KMS-11 (cell line): ENCODE measurements around the gene ATP2C1.

Experiments
- H2AFZ ChIP-seq: fragments of 200-600 bp; sonication (generic); 2 replicates; pipeline ENCODE4 v1.6.1; 2016; ENCODE audit warnings: antibody characterized with exemption, mixed run types, low read depth
- H3K27ac ChIP-seq: fragments of 200-600 bp; sonication (generic); 2 replicates; pipeline ENCODE4 v1.6.1; 2016; ENCODE audit warnings: mild to moderate bottlenecking, mixed run types
- H3K27me3 ChIP-seq: fragments of 200-600 bp; sonication (generic); 2 replicates; pipeline ENCODE4 v1.6.1; 2017; ENCODE audit warnings: mild to moderate bottlenecking, low read depth, mixed run types, moderate library complexity; ENCODE audit not compliant: insufficient read depth
- H3K36me3 ChIP-seq: fragments of 200-600 bp; sonication (generic); 2 replicates; pipeline ENCODE4 v1.6.1; 2017; ENCODE audit warnings: mild to moderate bottlenecking, mixed run types; ENCODE audit not compliant: insufficient read depth
- H3K4me1 ChIP-seq: fragments of 200-600 bp; sonication (generic); 2 replicates; pipeline ENCODE4 v1.6.1; 2016; ENCODE audit warnings: mild to moderate bottlenecking, low read depth, mixed run types; ENCODE audit not compliant: poor library complexity, severe bottlenecking
- H3K4me2 ChIP-seq: fragments of 200-600 bp; sonication (generic); 2 replicates; pipeline ENCODE4 v1.7.0; 2016; ENCODE audit warnings: mild to moderate bottlenecking, mixed run types
- H3K4me3 ChIP-seq: fragments of 200-600 bp; sonication (generic); IDR thresholded peaks from 2 replicates; pipeline ENCODE4 v1.6.1; 2017; ENCODE audit warnings: low read depth, low read length, mixed read lengths; ENCODE audit not compliant: insufficient read depth
- H3K79me2 ChIP-seq: fragments of 200-600 bp; sonication (generic); 2 replicates; pipeline ENCODE4 v1.6.1; 2016; ENCODE audit warnings: low read depth, mixed run types; ENCODE audit not compliant: insufficient read depth
- H3K9ac ChIP-seq: fragments of 200-600 bp; sonication (generic); 2 replicates; pipeline ENCODE4 v1.6.1; 2016; ENCODE audit warnings: mild to moderate bottlenecking, mixed run types
- H4K20me1 ChIP-seq: fragments of 200-600 bp; sonication (generic); 2 replicates; pipeline ENCODE4 v1.6.1; 2016; ENCODE audit warnings: mild to moderate bottlenecking, mixed run types; ENCODE audit not compliant: insufficient read depth
- CTCF ChIP-seq: fragments of 200-600 bp; sonication (generic); conservative IDR thresholded peaks from 2 replicates; pipeline ENCODE4 v1.6.1; 2017; ENCODE audit warnings: low read depth, mild to moderate bottlenecking, antibody characterized with exemption, low read length, moderate library complexity, mixed read lengths

Gene ATP2C1

GRCh38 chr3:130850044-130850797 lies 43.7 kb upstream of the ATP2C1 start:
- Histone ChIP-seq H2AFZ (no peak overlapping the region), H3K4me2 (peak overlapping the region; percentile 91)

GRCh38 chr3:130850843-130851242 lies 43.0 kb upstream of the ATP2C1 start:
- Histone ChIP-seq H3K9ac (peak overlapping the region; percentile 97), H3K27me3 (no peaks in the 10 kb centered on the region), H3K79me2 (peaks cover 54% of the 10 kb centered on the region), H2AFZ (no peak overlapping the region), H3K4me1 (peaks cover 61% of the 10 kb centered on the region), H3K27ac (peak overlapping the region; percentile 98), H3K4me2 (peak overlapping the region; percentile 91), H4K20me1 (peaks cover 7% of the 10 kb centered on the region; the same call in 1 of the 2 replicates), H3K36me3 (no peaks in the 10 kb centered on the region), H3K4me3 (peak overlapping the region; percentile 59)
- peak; percentile 21; the same call in 1 of the 2 replicates for TF ChIP-seq CTCF

More at GRCh38 chr3:130850044-130850797, 43.7 kb upstream of the ATP2C1 start:
- peak overlapping the region; percentile 97 for H3K9ac ChIP-seq
- peaks cover 48% of the 10 kb centered on the region for H3K79me2 ChIP-seq
- H4K20me1 ChIP-seq = peaks cover 4% of the 10 kb centered on the region; the same call in 1 of the 2 replicates
- no peaks in the 10 kb centered on the region for H3K27me3 ChIP-seq
- no peaks in the 10 kb centered on the region for H3K36me3 ChIP-seq
- peak overlapping the region; percentile 59 for H3K4me3 ChIP-seq
- TF ChIP-seq CTCF = no peak
- H3K27ac ChIP-seq = peak overlapping the region; percentile 98
- peaks cover 61% of the 10 kb centered on the region for H3K4me1 ChIP-seq

DNA sequence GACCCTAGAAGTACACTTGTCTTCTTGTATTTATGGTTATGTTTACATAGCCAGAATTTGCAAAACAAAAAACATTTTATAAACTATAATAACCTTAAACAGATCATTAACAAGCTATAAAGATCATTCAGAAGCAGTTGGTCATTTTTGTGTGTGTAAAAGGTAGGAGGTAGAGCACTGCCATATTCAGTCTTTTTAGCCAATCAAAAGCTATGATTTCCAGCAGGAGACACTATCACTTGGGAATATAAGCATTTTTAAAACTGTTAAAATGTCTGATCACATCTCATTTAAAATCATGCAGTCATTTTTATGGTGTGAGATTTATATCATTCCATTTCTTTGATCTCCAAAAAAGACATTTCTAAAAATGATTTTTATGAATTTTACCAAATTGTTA lies 42.6 kb upstream of the ATP2C1 start:
- Histone ChIP-seq H3K36me3 (no peaks in the 10 kb centered on the region), H3K4me3 (peak overlapping the region; percentile 59), H4K20me1 (peaks cover 12% of the 10 kb centered on the region), H3K27me3 (no peaks in the 10 kb centered on the region), H2AFZ (no peak overlapping the region), H3K79me2 (peaks cover 59% of the 10 kb centered on the region), H3K4me2 (peak overlapping the region; percentile 91), H3K27ac (peak overlapping the region; percentile 98), H3K9ac (peak overlapping the region; percentile 97), H3K4me1 (peaks cover 61% of the 10 kb centered on the region)
- TF ChIP-seq CTCF = no peak

DNA sequence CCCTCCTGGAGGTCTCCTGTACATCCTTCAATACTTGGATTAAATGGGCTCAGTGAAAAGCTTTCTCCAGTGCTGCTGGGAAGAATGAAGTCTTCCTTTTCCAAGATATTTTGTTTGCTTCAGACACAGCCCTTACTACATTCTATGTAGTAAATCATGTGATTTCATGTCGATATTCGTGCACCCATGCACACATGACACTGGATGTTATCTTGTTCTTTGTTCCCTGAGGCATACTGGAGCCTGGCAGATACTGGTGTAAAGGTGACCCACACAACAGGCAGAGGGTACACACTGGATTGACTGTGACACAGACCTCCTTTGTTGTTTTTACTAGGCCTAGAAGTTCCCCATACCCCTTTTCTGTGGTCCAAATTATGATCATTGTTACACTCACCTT lies 40.3 kb upstream of the ATP2C1 start:
- Histone ChIP-seq H3K4me2 (peak overlapping the region; percentile 91), H2AFZ (no peak overlapping the region), H3K36me3 (no peaks in the 10 kb centered on the region), H3K27me3 (no peaks in the 10 kb centered on the region), H3K79me2 (peaks cover 82% of the 10 kb centered on the region), H4K20me1 (peaks cover 21% of the 10 kb centered on the region), H3K27ac (peak overlapping the region; percentile 98), H3K9ac (peak overlapping the region; percentile 97), H3K4me3 (no peak overlapping the region), H3K4me1 (peaks cover 61% of the 10 kb centered on the region)
- TF ChIP-seq CTCF = no peak
